GOT3 (cell line): ENCODE results near the gene TAF12.
"Not testable (repeated sequence)": the region's sequence is repeated elsewhere in the genome, so short reads cannot be mapped to it uniquely, and the experiment has no call there.

Source experiments
- DNase-seq: peaks from one replicate; lab custom pipeline; 2025; ENCODE audit warnings: mixed read lengths; lab: John Stamatoyannopoulos, UW

TAF12 gene

GRCh38 chr1:28644494-28644893 is 1.6 kb upstream of the TAF12 start:
- DNase-seq, result no peak

DNA sequence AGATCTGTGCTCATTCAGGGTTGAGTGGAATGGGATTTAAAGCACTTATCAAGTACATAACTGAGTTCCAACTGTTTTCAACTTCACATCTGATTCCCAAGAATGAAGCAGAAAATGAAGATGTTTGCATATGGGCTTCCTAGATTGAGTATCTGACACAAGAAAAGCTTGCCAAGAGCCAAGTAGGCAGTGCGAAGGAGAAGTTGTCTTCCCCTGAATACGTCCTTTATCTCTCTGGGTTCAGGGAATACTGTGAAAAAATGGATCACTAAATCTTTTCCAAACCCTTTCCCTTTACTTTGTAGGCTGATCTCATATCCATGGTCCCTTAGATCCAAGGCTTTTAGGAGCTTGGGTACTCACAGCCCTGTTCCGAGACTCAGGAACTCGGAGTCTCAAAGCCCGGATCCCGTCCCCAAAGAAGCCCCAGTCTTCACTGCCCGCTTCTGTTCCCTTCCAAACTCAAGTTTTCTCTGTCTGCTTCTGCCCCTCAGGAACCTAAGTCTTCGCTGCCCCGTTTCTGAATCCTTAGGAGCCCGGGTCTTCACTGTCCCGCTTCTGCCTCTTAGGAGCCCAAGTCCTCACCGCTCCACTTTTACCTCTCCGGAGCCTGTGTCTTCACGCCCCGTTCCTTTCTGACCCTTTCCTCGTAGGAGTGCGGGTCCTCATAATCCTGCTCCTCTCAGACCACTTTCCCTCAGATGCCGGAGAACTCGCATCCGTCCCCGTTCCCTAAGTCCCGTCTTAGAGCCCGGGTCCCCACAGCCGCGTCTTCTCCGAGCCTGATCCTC is 616 bp downstream of the TAF12 start:
- no peak for DNase-seq

DNA sequence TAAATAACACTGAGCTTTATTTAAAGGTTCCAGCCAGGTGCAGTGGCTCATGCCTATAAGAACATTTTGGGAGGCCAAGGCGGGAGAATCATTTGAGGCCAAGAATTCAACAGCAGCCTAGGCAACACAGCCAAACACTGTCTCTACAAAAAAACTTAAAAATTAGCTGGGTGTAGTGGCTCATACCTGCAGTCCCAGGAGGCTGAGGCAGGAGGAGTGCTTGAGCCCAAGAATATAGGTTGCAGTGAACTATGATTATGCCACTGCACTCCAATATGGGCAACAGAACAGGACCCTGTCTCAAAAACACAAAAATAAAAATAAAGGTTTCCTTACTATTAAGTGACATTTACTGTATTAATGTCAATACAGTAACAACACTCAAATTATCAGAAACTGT is 2.1 kb downstream of the TAF12 start:
- DNase-seq, result no peak

DNA sequence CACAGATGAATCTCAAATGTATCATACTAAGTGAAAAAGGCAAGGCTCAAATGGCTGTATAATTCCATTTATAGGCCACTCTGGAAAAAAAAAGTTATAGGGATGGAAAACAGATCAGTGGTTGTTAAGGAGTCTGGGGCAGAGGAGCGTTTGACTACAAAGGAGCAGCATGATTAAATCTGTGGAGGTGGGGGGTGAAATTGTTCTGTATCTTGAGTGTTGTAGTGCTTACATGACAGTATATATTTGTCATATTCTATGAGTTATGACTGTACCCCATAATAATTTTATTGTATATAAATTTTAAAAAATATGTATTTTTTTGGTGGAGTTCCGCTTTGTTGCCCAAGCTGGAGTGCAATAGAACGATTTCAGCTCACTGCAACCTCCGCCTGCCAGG is 10.3 kb downstream of the TAF12 start:
- DNase-seq, result no peak

DNA sequence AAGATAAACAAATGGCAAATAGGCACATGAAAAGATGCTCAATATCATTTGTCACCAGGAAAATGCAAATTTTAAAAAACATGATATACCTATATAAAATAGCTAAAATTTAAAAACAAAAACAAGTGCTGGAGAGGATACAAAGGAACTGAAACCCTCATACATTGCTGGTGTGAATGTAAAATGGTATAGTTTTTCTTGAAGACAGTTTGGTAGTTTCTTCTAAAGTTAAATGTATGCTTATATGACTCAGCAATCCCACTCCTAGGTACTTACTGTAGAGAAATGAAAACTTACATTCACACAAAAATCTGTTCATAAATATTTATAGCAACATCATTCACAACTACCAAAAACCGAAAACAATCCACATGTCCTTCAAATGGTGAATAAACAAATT is 11.2 kb downstream of the TAF12 start:
- no peak for DNase-seq

DNA sequence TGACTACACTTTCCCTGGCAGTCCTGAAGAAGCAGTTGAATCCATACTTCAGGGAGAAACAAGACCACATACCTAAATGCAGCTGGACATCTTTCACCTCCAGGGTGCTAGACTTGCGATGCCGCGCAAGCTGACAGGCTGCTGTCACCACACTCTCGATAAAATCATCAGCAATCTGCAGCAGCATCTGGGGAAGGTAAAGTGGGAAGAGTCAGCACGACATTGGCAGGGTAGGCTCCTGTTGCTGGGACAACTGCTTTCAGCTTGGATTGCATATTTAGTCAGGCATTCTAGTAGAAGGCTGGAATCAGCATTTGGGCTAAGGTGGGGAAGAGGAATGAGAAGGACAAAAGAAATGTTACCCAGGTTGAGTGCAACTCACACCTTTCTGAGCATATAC is 29.7 kb downstream of the TAF12 start:
- DNase-seq, result no peak

- no peak for DNase-seq
Measured at GRCh38 chr1:28606771-28607170, 36.1 kb downstream of the TAF12 start.

DNA sequence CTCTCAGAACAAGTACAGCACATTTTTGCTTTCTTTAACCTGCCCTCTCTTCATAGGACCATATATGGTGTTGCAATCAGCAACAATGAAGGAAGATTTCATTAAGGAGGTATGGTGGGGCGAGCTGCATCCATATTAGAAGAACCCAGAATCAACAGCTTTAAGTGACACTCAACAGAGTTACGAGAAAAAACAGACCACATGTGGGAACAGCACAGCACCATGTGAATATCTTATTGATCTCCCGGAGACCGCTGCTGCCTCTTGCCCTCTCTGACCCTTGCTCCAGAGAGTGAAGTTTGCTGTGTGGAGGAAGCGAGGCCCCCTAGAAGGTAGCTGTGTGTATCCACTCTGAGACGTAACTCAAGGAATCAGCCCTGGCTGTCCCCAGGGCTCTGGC is 37.9 kb downstream of the TAF12 start:
- DNase-seq, result no peak

GRCh38 chr1:28604411-28604810 is 38.5 kb downstream of the TAF12 start:
- DNase-seq, result no peak

GRCh38 chr1:28602536-28603439 is 40.1 kb downstream of the TAF12 start:
- DNase-seq, result no peak

DNA sequence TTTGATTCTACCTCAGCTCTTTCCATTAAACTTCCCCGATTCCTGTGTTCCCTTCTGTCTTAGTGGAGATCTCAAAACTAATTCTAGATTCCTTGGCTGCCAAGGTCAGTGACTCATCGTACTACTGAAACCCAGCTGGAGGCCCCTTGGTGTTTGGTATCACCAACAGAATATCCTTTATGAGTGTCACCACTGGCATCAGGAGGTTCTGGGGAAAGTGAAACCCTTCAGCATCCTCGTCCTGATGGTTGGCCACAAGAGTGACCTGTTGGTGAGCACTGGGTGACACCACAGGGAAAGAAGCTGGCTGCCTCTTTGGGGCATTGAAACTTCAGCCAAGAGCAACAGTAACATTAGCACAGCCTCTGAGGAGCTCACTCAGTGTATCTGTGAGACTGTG is 41.2 kb downstream of the TAF12 start:
- DNase-seq, result no peak

DNA sequence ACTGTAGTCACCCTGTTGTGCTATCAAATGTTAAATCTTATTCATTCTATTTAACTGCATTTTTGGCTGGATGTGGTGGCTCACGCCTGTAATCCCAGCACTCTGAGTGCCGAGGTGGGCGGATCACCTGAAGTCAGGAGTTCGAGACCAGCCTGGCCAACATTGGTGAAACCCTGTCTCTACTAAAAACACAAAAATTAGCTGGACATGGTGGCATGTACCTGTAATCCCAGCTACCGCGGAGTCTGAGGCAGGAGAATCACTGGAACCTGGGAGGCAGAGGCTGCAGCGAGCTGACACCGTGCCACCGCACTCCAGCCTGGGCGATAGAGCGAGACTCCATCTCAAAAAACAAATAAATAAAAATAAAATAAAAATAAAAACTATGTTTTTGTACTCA is 46.6 kb downstream of the TAF12 start:
- DNase-seq, result not testable (repeated sequence)

DNA sequence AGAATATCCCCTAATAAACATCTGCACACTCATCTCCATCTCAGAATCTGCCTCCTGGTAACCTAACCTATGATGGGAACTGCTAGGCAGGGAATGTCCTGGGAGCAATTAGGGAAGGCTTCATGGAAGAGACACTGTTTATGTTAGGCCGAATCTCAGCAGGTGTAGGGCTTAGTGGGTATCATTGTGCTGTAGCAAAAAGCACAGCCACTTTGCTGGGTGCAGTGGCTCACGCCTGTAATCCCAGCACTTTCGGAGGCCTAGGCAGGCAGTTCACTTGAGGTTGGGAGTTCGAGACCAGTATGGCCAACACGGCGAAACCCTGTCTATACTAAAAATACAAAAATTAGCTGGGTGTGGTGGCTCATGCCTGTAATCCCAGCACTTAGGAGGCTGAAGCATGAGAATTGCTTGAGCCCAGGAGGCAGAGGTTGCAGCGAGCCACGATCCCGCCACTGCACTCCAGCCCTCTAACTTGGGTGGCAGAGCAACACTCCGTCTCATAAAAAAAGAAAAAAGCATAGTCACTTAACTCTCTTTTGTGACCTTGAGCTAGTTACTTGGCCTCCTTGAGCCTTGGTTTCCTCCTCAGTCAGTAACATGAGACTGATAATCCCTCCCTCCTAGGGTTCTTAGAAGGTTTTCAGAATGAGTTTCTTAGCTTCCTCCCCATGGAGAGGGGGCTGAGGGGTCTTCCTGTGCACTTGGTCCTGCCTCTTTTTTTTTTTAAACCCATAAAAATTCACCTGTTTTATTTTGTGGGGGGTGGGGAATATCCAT is 47.3 kb downstream of the TAF12 start:
- no peak for DNase-seq

DNA sequence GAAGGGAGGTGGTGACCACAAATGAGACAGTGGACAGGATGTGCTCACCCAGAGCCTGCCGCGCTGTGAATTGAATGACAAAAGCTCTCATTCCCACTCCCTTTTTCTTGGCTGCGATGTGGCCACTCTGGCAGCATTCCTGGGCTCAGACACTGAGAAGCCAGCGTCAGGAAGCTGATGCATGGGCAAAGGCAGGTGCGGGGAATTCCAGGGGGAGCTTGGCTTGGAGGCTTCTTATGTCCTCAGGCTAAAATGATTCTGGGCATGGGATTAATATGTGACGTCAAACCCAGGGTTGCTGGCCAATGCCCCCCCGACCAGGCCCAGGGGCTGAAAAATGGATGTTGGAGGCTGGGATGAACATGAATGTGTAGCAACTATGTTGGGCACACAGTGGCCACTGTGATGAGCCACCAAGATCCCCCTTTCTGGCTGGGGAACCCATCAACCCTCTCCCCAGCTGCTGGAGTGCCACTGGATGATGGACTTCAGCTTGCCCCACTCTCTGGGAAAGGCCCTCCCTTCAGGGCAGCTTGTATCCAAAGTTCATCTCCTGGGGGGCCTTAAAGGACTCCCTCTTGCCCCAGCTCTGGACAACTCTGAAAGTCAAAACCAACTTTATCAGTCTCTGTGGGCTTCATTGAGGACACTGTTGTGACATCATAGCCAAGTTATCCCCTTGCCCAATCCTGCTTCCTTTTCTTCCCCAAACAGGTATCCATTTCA is 48.0 kb downstream of the TAF12 start:
- DNase-seq, result not testable (repeated sequence)

DNA sequence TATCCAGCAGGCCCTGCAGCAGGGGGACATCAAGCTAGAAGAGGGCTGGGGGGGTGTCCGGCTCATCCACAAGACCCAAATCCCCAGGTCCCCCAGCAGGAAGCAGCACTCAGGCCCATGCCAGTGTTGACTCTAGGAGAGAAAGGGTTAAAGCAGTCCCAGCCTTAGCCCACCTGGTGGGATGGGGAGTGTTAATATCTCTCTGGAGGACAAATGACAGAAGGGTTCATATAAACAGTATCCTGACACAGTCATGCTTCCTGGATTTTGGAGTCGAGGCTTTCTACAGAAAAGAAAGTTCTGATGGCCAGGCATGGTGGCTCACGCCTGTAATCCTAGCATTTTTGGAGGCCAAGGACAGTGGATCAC is 48.9 kb downstream of the TAF12 start:
- DNase-seq, result not testable (repeated sequence)

- no peak for DNase-seq
Measured at GRCh38 chr1:28592321-28593071, 50.4 kb downstream of the TAF12 start.

- DNase-seq, result no peak
Measured at GRCh38 chr1:28591708-28592320, 51.1 kb downstream of the TAF12 start, which contains the start of gene RAB42. TSS of gene RAB42 (plus strand) at chr1:28592265. CDS start at chr1:28592512, 247 bp downstream.

DNA sequence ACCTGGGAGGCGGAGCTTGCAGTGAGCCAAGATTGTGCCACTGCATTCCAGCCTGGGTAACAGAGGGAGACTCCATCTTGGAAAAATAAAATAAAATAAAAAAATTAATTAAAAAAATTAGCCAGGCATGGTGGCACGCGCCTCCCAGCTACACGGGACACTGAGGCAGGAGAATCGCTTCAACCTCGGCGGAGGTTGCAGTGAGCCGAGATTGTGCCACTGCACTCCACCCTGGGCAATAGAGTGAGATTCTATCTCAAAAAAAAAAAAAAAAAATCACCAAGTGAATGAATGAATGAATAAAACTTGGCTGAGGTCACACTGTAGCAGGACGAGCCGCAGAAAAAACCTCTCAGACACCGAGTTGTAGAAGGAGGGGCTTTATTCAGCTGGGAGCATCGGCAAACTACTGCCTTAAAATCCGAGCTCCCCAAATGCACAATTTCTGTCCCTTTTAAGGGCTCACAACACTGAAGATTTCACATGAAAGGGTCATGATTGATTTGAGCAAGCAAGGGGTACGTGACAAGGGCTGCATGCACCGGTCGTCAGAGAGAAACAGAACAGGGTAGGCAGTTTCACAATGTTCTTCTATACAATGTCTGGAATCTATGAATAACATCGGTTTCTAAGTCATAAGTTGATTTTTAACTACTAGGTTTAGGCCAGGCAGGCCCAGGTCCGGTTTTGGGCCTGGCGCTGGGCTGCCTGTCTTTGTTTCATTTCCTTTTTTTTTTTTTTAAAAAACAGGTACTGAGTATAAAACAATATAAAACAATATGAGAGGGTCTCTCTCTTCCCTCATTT is 56.1 kb downstream of the TAF12 start:
- not testable (repeated sequence) for DNase-seq

GRCh38 chr1:28582248-28582615 is 60.6 kb downstream of the TAF12 start:
- no peak for DNase-seq
